Mucosa of descending colon (tissue), 3 donors: ENCODE measurements around the gene LENEP. TPM values are rescaled to one million over a fixed set of nuclear protein-coding genes. Genes with fewer than 3 reads are reported as not detected.
A peak's percentile ranks its signal among the peaks of the same experiment; 100 is the strongest.

Experiments
- ATAC-seq: fragments of 200-7000 bp; cut with Tn5 transposase; one replicate; pipeline ENCODE4 v1.9.1; 2020; ENCODE audit warnings: mild to moderate bottlenecking, moderate library complexity
- DNase-seq, 3 donors: peaks; one replicate each; pipeline ENCODE4 v3.0.0-alpha.2; 2020
- H3K36me3 ChIP-seq: fragments of 200-600 bp; one replicate; pipeline ENCODE4 v1.8.0; 2021; ENCODE audit warnings: low read depth, mild to moderate bottlenecking
- H3K4me1 ChIP-seq: fragments of 200-600 bp; one replicate; pipeline ENCODE4 v1.8.0; 2021; ENCODE audit warnings: low read depth, mild to moderate bottlenecking
- H3K4me3 ChIP-seq: fragments of 200-600 bp; one replicate; pipeline ENCODE4 v1.8.0; 2021; ENCODE audit warnings: mild to moderate bottlenecking
- H3K9me3 ChIP-seq: fragments of 200-600 bp; one replicate; pipeline ENCODE4 v1.8.0; 2021; ENCODE audit warnings: mild to moderate bottlenecking
- intact Hi-C, 2 donors: fragments of 100-400 bp; cut with DNase I in 1 of 2; cut with micrococcal nuclease in 1 of 2; formaldehyde crosslinking; loops; one replicate each; pipeline versions ENCODE4 v1.11.0 to v1.11.1; 2022; cut with DNase I, micrococcal nuclease
- microRNA-seq: library from miRNA; unstranded; fragments of <30 nt; microRNA quantifications from one replicate; pipeline ENCODE4, GENCODE V29; 2019
- total RNA-seq, 3 donors: library from RNA; stranded (reverse); fragmentation: NEBNext Ultra II Directional in 2 of 3; extraction: Animal tissue kit (Norgen Biotek cat#: 25700) in 2 of 3; gene quantifications; one replicate each; pipeline versions ENCODE4 v1.2.1 to v1.2.4, GENCODE V29; 2021 to 2023
- TF ChIP-seq, protein P1 (sequence below): fragments of 200-600 bp; IDR thresholded peaks from one replicate; pipeline ENCODE4 v1.8.0; 2022; ENCODE audit warnings: antibody characterized with exemption, mild to moderate bottlenecking
- donor health status: DM: no; HTN: no; CAD: no; lungs with moderate emphysema.
- donor health status: DM: no; HTN: no; CAD: no.
- donor health status: DM: no; HTN: yes; CAD: no.

The LENEP gene
- total RNA-seq, 3 donors from 2014 or later, result 0.60 to 0.76 TPM; not detected in 1

DNA sequence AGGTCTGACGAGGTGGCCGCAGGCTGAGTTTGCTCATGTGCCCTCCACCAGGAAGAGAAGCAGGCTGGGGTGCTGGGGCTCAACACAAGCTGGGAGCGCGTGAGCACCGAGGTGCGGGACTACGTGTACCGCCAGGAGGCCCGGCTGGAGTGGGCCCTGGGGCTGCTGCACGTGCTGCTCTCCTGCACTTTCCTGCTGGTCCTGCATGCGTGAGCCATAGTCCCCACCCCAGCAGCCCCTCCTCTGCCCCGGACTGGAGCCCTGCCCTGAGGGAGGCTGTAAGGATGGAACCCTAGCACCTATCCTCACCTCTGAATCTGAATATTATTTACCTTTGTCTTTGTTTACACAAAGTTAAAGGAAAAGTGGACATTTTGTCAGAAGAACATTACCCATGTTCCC, 49.9 kb downstream of the LENEP start:
- ATAC-seq (peak; percentile 73), DNase-seq (peak; percentile 76 to 86 (median 83))
- intact Hi-C loops, result no loop called here
- Histone ChIP-seq H3K9me3 (no peaks in the 10 kb centered on the region), H3K4me1 (peaks cover 28% of the 10 kb centered on the region), H3K4me3 (no peak overlapping the region), H3K36me3 (no peaks in the 10 kb centered on the region)
- TF ChIP-seq, protein P1, sequence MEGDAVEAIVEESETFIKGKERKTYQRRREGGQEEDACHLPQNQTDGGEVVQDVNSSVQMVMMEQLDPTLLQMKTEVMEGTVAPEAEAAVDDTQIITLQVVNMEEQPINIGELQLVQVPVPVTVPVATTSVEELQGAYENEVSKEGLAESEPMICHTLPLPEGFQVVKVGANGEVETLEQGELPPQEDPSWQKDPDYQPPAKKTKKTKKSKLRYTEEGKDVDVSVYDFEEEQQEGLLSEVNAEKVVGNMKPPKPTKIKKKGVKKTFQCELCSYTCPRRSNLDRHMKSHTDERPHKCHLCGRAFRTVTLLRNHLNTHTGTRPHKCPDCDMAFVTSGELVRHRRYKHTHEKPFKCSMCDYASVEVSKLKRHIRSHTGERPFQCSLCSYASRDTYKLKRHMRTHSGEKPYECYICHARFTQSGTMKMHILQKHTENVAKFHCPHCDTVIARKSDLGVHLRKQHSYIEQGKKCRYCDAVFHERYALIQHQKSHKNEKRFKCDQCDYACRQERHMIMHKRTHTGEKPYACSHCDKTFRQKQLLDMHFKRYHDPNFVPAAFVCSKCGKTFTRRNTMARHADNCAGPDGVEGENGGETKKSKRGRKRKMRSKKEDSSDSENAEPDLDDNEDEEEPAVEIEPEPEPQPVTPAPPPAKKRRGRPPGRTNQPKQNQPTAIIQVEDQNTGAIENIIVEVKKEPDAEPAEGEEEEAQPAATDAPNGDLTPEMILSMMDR, result no peak

DNA sequence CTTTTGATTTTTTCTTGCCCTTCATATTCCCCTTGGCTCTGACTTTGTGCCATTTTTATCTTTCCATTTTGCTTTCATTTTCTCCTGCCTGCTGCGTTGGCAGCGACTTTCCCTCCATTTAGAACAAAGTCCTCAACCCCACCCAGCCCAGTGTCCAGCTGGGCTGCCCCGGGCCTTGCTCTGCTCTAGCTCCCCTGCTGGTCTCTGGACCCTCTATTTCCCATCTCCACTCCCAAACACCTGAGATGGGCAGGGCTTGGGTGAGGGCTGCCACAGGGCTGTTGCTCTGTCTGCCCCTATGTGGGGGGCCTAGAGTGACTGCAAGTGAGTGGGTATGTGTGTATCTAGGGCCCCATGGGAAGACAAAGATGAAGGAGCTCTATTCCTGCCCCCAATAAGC, 50.4 kb downstream of the LENEP start:
- Histone ChIP-seq H3K4me1 (peaks cover 24% of the 10 kb centered on the region), H3K4me3 (no peak overlapping the region), H3K9me3 (no peaks in the 10 kb centered on the region), H3K36me3 (no peaks in the 10 kb centered on the region)
- ATAC-seq, result peak; percentile 75
- intact Hi-C loops, result no loop called here
- TF ChIP-seq, protein P1, result no peak
- DNase-seq, result peak in 2 of 3 donors; percentile 68 to 69

Small RNAs within 50 kb of the gene (microRNA-seq; reads per million reads assigned to microRNA genes)
- gene MIR4258, result not detected

Other genes with a start within 250 kb of the LENEP start
- 10 to 100 TPM in 1 of 3 donors, 1 to 10 TPM in 2; 1.5 to 19.3 (median 2.0) TPM for gene KCNN3, start 123.3 kb upstream of the LENEP start, total RNA-seq
- 10 to 100 TPM; 28.4 to 37.6 (median 35.8) TPM for gene PMVK, start 56.9 kb upstream of the LENEP start, total RNA-seq
- 100 to 1,000 TPM in 1 of 3 donors, 10 to 100 TPM in 2; 35.6 to 146 (median 49.4) TPM for gene PBXIP1, start 37.5 kb upstream of the LENEP start, total RNA-seq
- 10 to 100 TPM; 22.8 to 34.3 (median 25.8) TPM for gene PYGO2, start 31.8 kb upstream of the LENEP start, total RNA-seq
- 100 to 1,000 TPM in 2 of 3 donors, 10 to 100 TPM in 1; 92.7 to 130 (median 122) TPM for gene SHC1, start 22.8 kb upstream of the LENEP start, total RNA-seq
- 10 to 100 TPM; 26.8 to 52.4 (median 29.3) TPM for gene CKS1B, start 18.9 kb upstream of the LENEP start, total RNA-seq
- gene FLAD1, start 10.2 kb upstream of the LENEP start, total RNA-seq, result 10 to 100 TPM; 28.4 to 40.4 (median 31.2) TPM
- 100 to 1,000 TPM; 175 to 313 (median 255) TPM for gene ZBTB7B, start 9.2 kb downstream of the LENEP start, total RNA-seq
- gene DCST2, start 40.2 kb downstream of the LENEP start, total RNA-seq, result 1 to 10 TPM; 1.7 to 3.3 (median 2.3) TPM
- gene DCST1, start 40.2 kb downstream of the LENEP start, total RNA-seq, result under 1 TPM in 2 of 3 donors, not detected in 1; 0.19 to 0.20 TPM
- 100 to 1,000 TPM in 1 of 3 donors, 10 to 100 TPM in 2; 71.8 to 148 (median 79.7) TPM for gene ADAM15, start 57.7 kb downstream of the LENEP start, total RNA-seq
- gene EFNA4, start 70.2 kb downstream of the LENEP start, total RNA-seq, result 10 to 100 TPM; 12.3 to 27.2 (median 26.4) TPM
- 10 to 100 TPM in 1 of 3 donors, 1 to 10 TPM in 2; 2.1 to 17.4 (median 5.6) TPM for gene EFNA3, start 85.3 kb downstream of the LENEP start, total RNA-seq
- 100 to 1,000 TPM in 2 of 3 donors, 10 to 100 TPM in 1; 46.3 to 198 (median 110) TPM for gene EFNA1, start 134.3 kb downstream of the LENEP start, total RNA-seq
- gene SLC50A1, start 142.3 kb downstream of the LENEP start, total RNA-seq, result 10 to 100 TPM; 38.7 to 95.8 (median 66.4) TPM
- 100 to 1,000 TPM in 1 of 3 donors, 10 to 100 TPM in 2; 76.3 to 106 (median 78.4) TPM for gene DPM3, start 146.9 kb downstream of the LENEP start, total RNA-seq
- gene KRTCAP2, start 179.7 kb downstream of the LENEP start, total RNA-seq, result 100 to 1,000 TPM; 162 to 190 (median 176) TPM
- gene TRIM46, start 180.3 kb downstream of the LENEP start, total RNA-seq, result under 1 TPM; 0.26 to 0.76 (median 0.39) TPM
- 10 to 100 TPM; 22.4 to 35.9 (median 33.9) TPM for gene THBS3, start 214.3 kb downstream of the LENEP start, total RNA-seq
- gene MTX1, start 215.1 kb downstream of the LENEP start, total RNA-seq, result 10 to 100 TPM; 26.1 to 41.1 (median 35.6) TPM